OCI-LY7 (cell line): ENCODE measurements around the gene PIP5K1C. TPM values are rescaled to one million over a fixed set of nuclear protein-coding genes. Genes with fewer than 3 reads are reported as not detected.

ENCODE experiments used
- BruUV-seq: library from RNA; stranded (reverse); fragments of 400-500 nt; replicated peaks from 2 replicates; lab custom pipeline; 2021; lab: Mats Ljungman, UMichigan
- CTCF ChIA-PET: fragments of 300-600 bp; sonication (Branson Sonifier 250); formaldehyde crosslinking; loops from one replicate; lab custom pipeline; 2022; ENCODE audit warnings: antibody characterized with exemption; ENCODE audit not compliant: unreplicated experiment; lab: Charles Lee
- POLR2A ChIA-PET: fragments of 300-600 bp; sonication (Branson Sonifier 250); formaldehyde crosslinking; loops from one replicate; lab custom pipeline; 2022; ENCODE audit warnings: antibody characterized with exemption; lab: Charles Lee
- DNase-seq: peaks from one replicate; pipeline ENCODE4 v3.0.0-alpha.2; 2015; ENCODE audit warnings: low spot score
- H2AFZ ChIP-seq: fragments of 200-600 bp; sonication (generic), shearing (Covaris generic); 2 replicates; pipeline ENCODE4 v1.6.1; 2014; ENCODE audit warnings: mild to moderate bottlenecking, antibody characterized with exemption, low read length, moderate library complexity
- H3K27ac ChIP-seq: fragments of 200-600 bp; sonication (generic); 2 replicates; pipeline ENCODE4 v1.5.1; 2014; ENCODE audit warnings: mixed run types, low read depth, mild to moderate bottlenecking, moderate library complexity, low read length, inconsistent platforms; ENCODE audit not compliant: poor library complexity, severe bottlenecking
- H3K36me3 ChIP-seq: fragments of 200-600 bp; sonication (generic); 2 replicates; pipeline ENCODE4 v1.6.1; 2014; ENCODE audit warnings: mild to moderate bottlenecking, antibody characterized with exemption, low read length, moderate library complexity, mixed read lengths; ENCODE audit not compliant: insufficient read depth
- H3K4me1 ChIP-seq: fragments of 200-600 bp; sonication (generic); 2 replicates; pipeline ENCODE4 v1.5.1; 2014; ENCODE audit warnings: mild to moderate bottlenecking, low read length; ENCODE audit not compliant: insufficient read depth, poor library complexity, severe bottlenecking
- H3K4me2 ChIP-seq: fragments of 200-600 bp; sonication (generic); 2 replicates; pipeline ENCODE4 v1.6.1; 2014; ENCODE audit warnings: mild to moderate bottlenecking, low read length
- H3K4me3 ChIP-seq: fragments of 200-600 bp; sonication (generic); 2 replicates; pipeline ENCODE4 v1.5.1; 2014; ENCODE audit warnings: mild to moderate bottlenecking, low read depth, low read length; ENCODE audit not compliant: poor library complexity, severe bottlenecking
- H3K79me2 ChIP-seq: fragments of 200-600 bp; sonication (generic); 2 replicates; pipeline ENCODE4 v1.6.1; 2016; ENCODE audit warnings: low read depth, mild to moderate bottlenecking, low read length, moderate library complexity, mixed read lengths; ENCODE audit not compliant: insufficient read depth
- H3K9me2 ChIP-seq: fragments of 200-600 bp; sonication (generic); 2 replicates; pipeline ENCODE4 v1.6.1; 2016; ENCODE audit warnings: mild to moderate bottlenecking, low read length, mixed read lengths; ENCODE audit not compliant: insufficient read depth
- H3K9me3 ChIP-seq: fragments of 200-600 bp; sonication (generic); 2 replicates; pipeline ENCODE4 v1.6.1; 2014; ENCODE audit warnings: mild to moderate bottlenecking, mixed run types, low read length, mixed read lengths
- H4K20me1 ChIP-seq: fragments of 200-600 bp; sonication (generic); 2 replicates; pipeline ENCODE4 v1.6.1; 2014; ENCODE audit warnings: mild to moderate bottlenecking, antibody characterized with exemption, low read length, moderate library complexity, mixed read lengths; ENCODE audit not compliant: insufficient read depth
- CTCF ChIP-seq: fragments of 200-600 bp; sonication (generic); conservative IDR thresholded peaks from 2 replicates; pipeline ENCODE4 v1.5.1; 2014; ENCODE audit warnings: mild to moderate bottlenecking, antibody characterized with exemption, low read length, moderate library complexity, mixed read lengths
- EZH2phosphoT487 ChIP-seq: fragments of 200-600 bp; sonication (generic); IDR thresholded peaks from 2 replicates; pipeline ENCODE4 v1.6.1; 2018; ENCODE audit warnings: low read depth, borderline replicate concordance, mild to moderate bottlenecking, mixed run types, antibody characterized with exemption, low read length, moderate library complexity, mixed read lengths
- intact Hi-C: fragments of 100-400 bp; cut with micrococcal nuclease; formaldehyde crosslinking; loops from one replicate; pipeline ENCODE4 v1.10.0; 2022; ENCODE audit not compliant: unreplicated experiment
- total RNA-seq, 2 experiments: library from RNA; depleted of rRNA in 1 of 2; stranded (reverse); fragments of >200 nt in 1 of 2; shearing (Covaris generic) in 1 of 2; gene quantifications; 2 replicates each; pipeline ENCODE4 v1.2.3, GENCODE V29; 2014 to 2022

Gene PIP5K1C
- total RNA-seq, 2 experiments from 2014 or later: 7.6 to 15.1 TPM

GRCh38 chr19:3609779-3610719 lies 90.2 kb downstream of the PIP5K1C start:
- Histone ChIP-seq H3K9me2 (no peaks in the 10 kb centered on the region), H3K4me1 (peaks cover 16% of the 10 kb centered on the region), H3K4me2 (no peak overlapping the region), H4K20me1 (no peaks in the 10 kb centered on the region), H3K27ac (no peak overlapping the region), H3K9me3 (no peaks in the 10 kb centered on the region), H3K36me3 (peaks cover 26% of the 10 kb centered on the region), H3K4me3 (no peak overlapping the region), H3K79me2 (no peaks in the 10 kb centered on the region), H2AFZ (no peak overlapping the region)
- TF ChIP-seq CTCF (no peak), EZH2phosphoT487 (no peak)
- intact Hi-C loops: no loop called here
- ChIA-PET CTCF (no interaction called here), POLR2A (interaction anchor here (0.7 kb wide), 1 partner anchor 185 kb away, joined by 3 read pairs; no protein-coding TSS in a partner anchor)
- BruUV-seq: no TSS peak
- no peak for DNase-seq

GRCh38 chr19:3608750-3609322 lies 91.4 kb downstream of the PIP5K1C start:
- no TSS peak for BruUV-seq
- ChIA-PET CTCF (interaction anchor here (0.6 kb wide), 1 partner anchor 48 kb away, joined by 7 read pairs; no protein-coding TSS in a partner anchor), POLR2A (no interaction called here)
- H3K27ac ChIP-seq: no peak overlapping the region
- no peaks in the 10 kb centered on the region for H3K79me2 ChIP-seq
- H4K20me1 ChIP-seq: no peaks in the 10 kb centered on the region
- no peaks in the 10 kb centered on the region for H3K9me3 ChIP-seq
- intact Hi-C loops: no loop called here
- TF ChIP-seq EZH2phosphoT487: no peak
- no peak for TF ChIP-seq CTCF
- H2AFZ ChIP-seq: no peak overlapping the region
- no peak for DNase-seq
- H3K4me1 ChIP-seq: peaks cover 21% of the 10 kb centered on the region
- no peak overlapping the region for H3K4me3 ChIP-seq
- no peak overlapping the region for H3K4me2 ChIP-seq
- no peaks in the 10 kb centered on the region for H3K9me2 ChIP-seq
- peaks cover 26% of the 10 kb centered on the region for H3K36me3 ChIP-seq
